IMR-90 (cell line): Measurements from ENCODE around the gene DUSP10. TPM values are rescaled to one million over a fixed set of nuclear protein-coding genes. Genes with fewer than 3 reads are reported as not detected.

Source experiments
- ATAC-seq: fragments of 200-7000 bp; cut with Tn5 transposase; 2 replicates; pipeline ENCODE4 v1.9.1; 2020; ENCODE audit warnings: low read depth, mild to moderate bottlenecking, moderate library complexity
- BruUV-seq: library from RNA; stranded (reverse); fragments of 400-500 nt; replicated peaks from 2 replicates; lab custom pipeline; 2021; lab: Mats Ljungman, UMichigan
- CTCF ChIA-PET: fragments of 300-600 bp; formaldehyde crosslinking; extraction: SDS; loops from one replicate; lab custom pipeline; 2021; ENCODE audit warnings: antibody characterized with exemption; lab: Yijun Ruan, JAX
- POLR2A ChIA-PET: fragments of 300-600 bp; sonication (Branson Sonifier 250); formaldehyde crosslinking; loops from one replicate; lab custom pipeline; 2022; ENCODE audit warnings: antibody characterized with exemption; ENCODE audit not compliant: unreplicated experiment; lab: Charles Lee
- DNase-seq: peaks from one replicate; pipeline ENCODE4 v3.0.0; 2013
- H2AFZ ChIP-seq: replicated peaks from 2 replicates; pipeline ENCODE3; 2013; ENCODE audit warnings: low read length, mild to moderate bottlenecking; ENCODE audit not compliant: poor library complexity
- H2AK5ac ChIP-seq: 2 replicates; pipeline ENCODE4 v1.6.1; 2013; ENCODE audit warnings: low read depth, low read length, inconsistent platforms
- H2AK9ac ChIP-seq: replicated peaks from 2 replicates; pipeline ENCODE3; 2013; ENCODE audit warnings: mild to moderate bottlenecking, low read depth, low read length, moderate library complexity; ENCODE audit not compliant: poor library complexity
- H2BK120ac ChIP-seq: 2 replicates; pipeline ENCODE4 v1.6.1; 2013; ENCODE audit warnings: low read depth, low read length, inconsistent platforms
- H2BK15ac ChIP-seq: 3 replicates; pipeline ENCODE4 v1.6.1; 2013; ENCODE audit warnings: low read depth, low read length, inconsistent platforms
- H2BK20ac ChIP-seq: 2 replicates; pipeline ENCODE4 v1.6.1; 2013; ENCODE audit warnings: low read depth, mild to moderate bottlenecking, inconsistent platforms, low read length, moderate library complexity
- H2BK5ac ChIP-seq: 2 replicates; pipeline ENCODE4 v1.6.1; 2013; ENCODE audit warnings: mild to moderate bottlenecking, low read depth, low read length, inconsistent platforms; ENCODE audit not compliant: poor library complexity, severe bottlenecking
- H3K14ac ChIP-seq: replicated peaks from 2 replicates; pipeline ENCODE4 v1.6.1; 2013; ENCODE audit warnings: low read depth, low read length, inconsistent platforms
- H3K18ac ChIP-seq: 2 replicates; pipeline ENCODE4 v1.6.1; 2013; ENCODE audit warnings: low read depth, low read length, control low read depth
- H3K23ac ChIP-seq: 2 replicates; pipeline ENCODE4 v1.6.1; 2013; ENCODE audit warnings: low read depth, low read length, inconsistent platforms
- H3K27ac ChIP-seq: 2 replicates; pipeline ENCODE4 v1.5.1; 2013; ENCODE audit warnings: mild to moderate bottlenecking, control low read depth, low read length; ENCODE audit not compliant: insufficient read depth
- H3K27me3 ChIP-seq: 2 replicates; pipeline ENCODE4 v1.6.1; 2013; ENCODE audit warnings: low read length; ENCODE audit not compliant: control insufficient read depth, insufficient read depth
- H3K36me3 ChIP-seq: 2 replicates; pipeline ENCODE4 v1.6.1; 2013; ENCODE audit warnings: low read length, mixed read lengths; ENCODE audit not compliant: control insufficient read depth, insufficient read depth
- H3K4ac ChIP-seq: 2 replicates; pipeline ENCODE4 v1.6.1; 2013; ENCODE audit warnings: low read depth, low read length, inconsistent platforms
- H3K4me1 ChIP-seq: 2 replicates; pipeline ENCODE4 v1.6.1; 2013; ENCODE audit warnings: low read length, mixed read lengths; ENCODE audit not compliant: control insufficient read depth, insufficient read depth
- H3K4me2 ChIP-seq: 2 replicates; pipeline ENCODE4 v1.6.1; 2013; ENCODE audit warnings: low read depth, mild to moderate bottlenecking, control low read depth, low read length, moderate library complexity
- H3K4me3 ChIP-seq: 2 replicates; pipeline ENCODE4 v1.5.1; 2013; ENCODE audit warnings: low read depth, mild to moderate bottlenecking, control low read depth, low read length, moderate library complexity; ENCODE audit not compliant: insufficient read depth
- H3K56ac ChIP-seq: 2 replicates; pipeline ENCODE4 v1.6.1; 2013; ENCODE audit warnings: low read length, inconsistent platforms; ENCODE audit not compliant: insufficient read depth; ENCODE audit errors: extremely low read depth
- H3K79me1 ChIP-seq, 2 experiments: 2 replicates each; pipeline ENCODE4 v1.6.1; 2013; ENCODE audit warnings: low read length in 2 of 2, inconsistent platforms in 1 of 2, low read depth in 1 of 2
- H3K9ac ChIP-seq: 2 replicates; pipeline ENCODE4 v1.6.1; 2013; ENCODE audit warnings: low read depth, low read length, control low read depth
- H3K9me1 ChIP-seq: 2 replicates; pipeline ENCODE4 v1.6.1; 2013; ENCODE audit warnings: low read length, inconsistent platforms; ENCODE audit not compliant: insufficient read depth
- H3K9me3 ChIP-seq: 2 replicates; pipeline ENCODE4 v1.6.1; 2013; ENCODE audit warnings: low read length; ENCODE audit not compliant: control insufficient read depth, insufficient read depth
- H4K20me1 ChIP-seq: 2 replicates; pipeline ENCODE4 v1.6.1; 2013; ENCODE audit warnings: low read length, inconsistent platforms; ENCODE audit not compliant: insufficient read depth
- H4K5ac ChIP-seq: 2 replicates; pipeline ENCODE4 v1.6.1; 2013; ENCODE audit warnings: mild to moderate bottlenecking, low read depth, low read length, control low read depth
- H4K8ac ChIP-seq, 2 experiments: 2 replicates each; pipeline ENCODE4 v1.6.1; 2013; ENCODE audit warnings: low read depth in 2 of 2, low read length in 2 of 2, control low read depth in 1 of 2, inconsistent platforms in 1 of 2
- H4K91ac ChIP-seq: 2 replicates; pipeline ENCODE4 v1.6.1; 2013; ENCODE audit warnings: low read depth, low read length, inconsistent platforms; ENCODE audit not compliant: insufficient read depth
- BHLHE40 ChIP-seq: fragments of 150-350 bp; IDR thresholded peaks from 2 replicates; pipeline ENCODE4 v1.6.1; 2016; ENCODE audit warnings: mild to moderate bottlenecking, low read depth, low read length
- CEBPB ChIP-seq: IDR thresholded peaks from 2 replicates; pipeline ENCODE4 v1.6.1; 2012; ENCODE audit warnings: low read depth, low read length, improper control_type of control experiment
- CTCF ChIP-seq: conservative IDR thresholded peaks from 2 replicates; pipeline ENCODE4 v1.5.1; 2012; ENCODE audit warnings: mild to moderate bottlenecking, low read depth, low read length, improper control_type of control experiment
- MAZ ChIP-seq: IDR thresholded peaks from 2 replicates; pipeline ENCODE4 v1.6.1; 2012; ENCODE audit warnings: low read depth, mild to moderate bottlenecking, low read length, improper control_type of control experiment, moderate library complexity, borderline replicate concordance
- MXI1 ChIP-seq: IDR thresholded peaks from 2 replicates; pipeline ENCODE4 v1.6.1; 2012; ENCODE audit warnings: low read depth, mild to moderate bottlenecking, low read length, moderate library complexity, borderline replicate concordance
- NFE2L2 ChIP-seq: fragments of 150-350 bp; IDR thresholded peaks from 2 replicates; pipeline ENCODE4 v1.6.1; 2016; ENCODE audit warnings: low read depth, mild to moderate bottlenecking, low read length
- POLR2A ChIP-seq: IDR thresholded peaks from 2 replicates; pipeline ENCODE4 v1.6.1; 2012; ENCODE audit warnings: mild to moderate bottlenecking, low read depth, low read length
- RAD21 ChIP-seq: IDR thresholded peaks from 2 replicates; pipeline ENCODE4 v1.6.1; 2012; ENCODE audit warnings: low read length, improper control_type of control experiment
- RCOR1 ChIP-seq: IDR thresholded peaks from 2 replicates; pipeline ENCODE4 v1.6.1; 2012; ENCODE audit warnings: mild to moderate bottlenecking, low read length, improper control_type of control experiment; ENCODE audit not compliant: insufficient replicate concordance
- WGBS, 2 experiments: methylation state at CpG; one replicate each; pipeline versions ENCODE4 v1.1.5 to v1.1.7; 2013; ENCODE audit warnings: missing lambda C conversion rate in 2 of 2; ENCODE audit not compliant: insufficient read length in 1 of 2; ENCODE audit errors: extremely low coverage in 2 of 2; 5-methylcytosine and 5-hydroxymethylcytosine counted together
- dilution Hi-C: fragments of 300-500 bp; cut with HindIII; formaldehyde crosslinking; loops from one replicate; pipeline ENCODE4 v1.14.3; 2018; ENCODE audit warnings: low sequenced_read_pairs; ENCODE audit not compliant: unreplicated experiment
- in situ Hi-C: fragments of 300-500 bp; cut with MboI; formaldehyde crosslinking; loops from 3 replicates; pipeline ENCODE4 v1.14.3; 2019; ENCODE audit warnings: low sequenced_read_pairs, inconsistent platforms, mixed read lengths
- intact Hi-C: fragments of 100-400 bp; cut with micrococcal nuclease; formaldehyde crosslinking; loops from 2 replicates; pipeline ENCODE4 v1.10.0; 2022
- polyA plus RNA-seq, 3 experiments: library from polyadenylated mRNA; depleted of rRNA; stranded (reverse); fragments of >200 nt; gene quantifications; 2 replicates each; pipeline ENCODE4 v1.2.3, GENCODE V29; 2012; ENCODE audit warnings: low replicate concordance in 1 of 3
- total RNA-seq: library from RNA; depleted of rRNA; stranded (reverse); fragments of >200 nt; gene quantifications from 2 replicates; pipeline ENCODE4 v1.2.3, GENCODE V29; 2012
- TF ChIP-seq, protein P1 (sequence below): fragments of 150-350 bp; IDR thresholded peaks from 2 replicates; pipeline ENCODE4 v1.6.1; 2016; ENCODE audit warnings: low read depth, mild to moderate bottlenecking, low read length, moderate library complexity, borderline replicate concordance

The DUSP10 gene
- total and polyA plus RNA-seq, 2 of the 4 experiments (the other 2 are of a cell fraction) = 41.7 to 59.1 TPM

DNA sequence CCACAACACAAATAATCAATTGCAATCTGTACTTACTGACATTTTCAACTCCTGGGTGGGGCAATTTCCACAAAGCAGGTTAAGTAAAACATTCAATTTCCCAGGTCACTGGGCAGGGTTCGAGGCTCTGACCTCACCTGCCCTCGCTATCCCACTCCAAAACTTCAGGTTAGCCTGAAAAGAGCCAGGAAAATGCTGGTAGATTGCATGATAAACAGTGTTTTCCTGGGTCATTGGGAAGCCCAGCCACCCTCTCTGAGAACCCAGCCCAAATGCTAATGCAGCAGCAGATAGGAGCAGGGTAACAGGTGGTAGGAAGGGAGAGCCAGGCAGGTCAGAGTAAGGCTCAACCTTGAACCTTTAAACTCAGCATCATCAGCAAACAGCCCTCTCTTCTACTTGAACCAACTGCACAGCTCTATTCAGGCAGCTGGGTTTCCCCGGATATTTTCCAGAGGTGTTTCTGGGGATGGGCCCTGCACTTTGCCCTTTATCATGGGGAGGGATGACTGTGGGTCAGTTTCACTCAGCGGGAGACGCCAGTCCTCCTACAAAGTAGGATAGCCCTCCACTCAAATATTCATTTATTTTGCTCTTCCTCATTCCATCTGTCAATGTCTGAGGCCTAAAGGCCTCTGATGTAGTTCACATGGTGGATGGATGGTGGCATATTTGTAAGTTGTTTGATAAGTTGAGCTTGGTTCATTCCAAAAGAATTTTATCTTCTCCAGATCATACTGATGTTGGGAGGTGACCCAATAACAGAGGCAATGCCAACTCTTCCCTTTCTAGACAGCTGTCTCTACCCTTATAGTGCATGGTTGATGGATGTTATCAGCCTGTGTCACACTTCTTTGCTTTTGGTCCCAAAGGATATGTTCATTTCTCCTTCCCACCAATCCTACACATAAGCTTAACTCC lies 65.7 kb downstream of the DUSP10 start:
- ATAC-seq = no peak
- no CpG with 5 or more reads among the region's 5 CpGs for WGBS, 2 experiments
- TF ChIP-seq, protein P1, sequence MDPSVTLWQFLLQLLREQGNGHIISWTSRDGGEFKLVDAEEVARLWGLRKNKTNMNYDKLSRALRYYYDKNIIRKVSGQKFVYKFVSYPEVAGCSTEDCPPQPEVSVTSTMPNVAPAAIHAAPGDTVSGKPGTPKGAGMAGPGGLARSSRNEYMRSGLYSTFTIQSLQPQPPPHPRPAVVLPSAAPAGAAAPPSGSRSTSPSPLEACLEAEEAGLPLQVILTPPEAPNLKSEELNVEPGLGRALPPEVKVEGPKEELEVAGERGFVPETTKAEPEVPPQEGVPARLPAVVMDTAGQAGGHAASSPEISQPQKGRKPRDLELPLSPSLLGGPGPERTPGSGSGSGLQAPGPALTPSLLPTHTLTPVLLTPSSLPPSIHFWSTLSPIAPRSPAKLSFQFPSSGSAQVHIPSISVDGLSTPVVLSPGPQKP = no peak
- TF ChIP-seq MXI1 = no peak
- no peak for TF ChIP-seq POLR2A
- TF ChIP-seq CTCF = no peak
- no peak for TF ChIP-seq BHLHE40
- TF ChIP-seq RAD21 = no peak
- TF ChIP-seq NFE2L2 = no peak
- no peak for TF ChIP-seq MAZ
- TF ChIP-seq CEBPB = no peak
- TF ChIP-seq RCOR1 = no peak
- no peak overlapping the region for H2BK20ac ChIP-seq
- POLR2A ChIA-PET = no interaction called here
- no peak overlapping the region for H3K23ac ChIP-seq
- no peaks in the 10 kb centered on the region for H3K79me1 ChIP-seq
- no peak overlapping the region for H3K4me3 ChIP-seq
- no peak for DNase-seq
- no peak overlapping the region for H3K18ac ChIP-seq
- CTCF ChIA-PET = interaction anchor here (0.8 kb wide), 1 partner anchor 9 kb away, joined by 3 read pairs; no protein-coding TSS in a partner anchor
- no peaks in the 10 kb centered on the region for H3K9me3 ChIP-seq
- in situ Hi-C loops (no loop called here), intact Hi-C loops (no loop called here), dilution Hi-C loops (no loop called here)
- no peaks in the 10 kb centered on the region; the same call in 1 of the 2 replicates for H3K4me1 ChIP-seq
- H2BK15ac ChIP-seq = no peak overlapping the region
- H3K14ac ChIP-seq = no peak overlapping the region
- H4K5ac ChIP-seq = no peak overlapping the region
- H4K8ac ChIP-seq = no peak overlapping the region
- H4K20me1 ChIP-seq = no peaks in the 10 kb centered on the region
- no peak overlapping the region for H2AFZ ChIP-seq
- H2AK9ac ChIP-seq = no peak overlapping the region
- no peak overlapping the region for H3K4me2 ChIP-seq
- no peak overlapping the region for H3K56ac ChIP-seq
- no peak overlapping the region for H3K4ac ChIP-seq
- no peak overlapping the region; the same call in 1 of the 2 replicates for H2AK5ac ChIP-seq
- H4K91ac ChIP-seq = no peak overlapping the region
- H3K9ac ChIP-seq = no peak overlapping the region
- no peaks in the 10 kb centered on the region for H3K36me3 ChIP-seq
- no peaks in the 10 kb centered on the region for H3K27me3 ChIP-seq
- no peak overlapping the region for H2BK120ac ChIP-seq
- H2BK5ac ChIP-seq = no peak overlapping the region
- no peaks in the 10 kb centered on the region for H3K9me1 ChIP-seq
- H3K27ac ChIP-seq = no peak overlapping the region
- BruUV-seq = no TSS peak
